ENCODE results near the gene METAP1D. TPM values are rescaled to one million over a fixed set of nuclear protein-coding genes. Genes with fewer than 3 reads are reported as not detected.

METAP1D gene
- polyA plus RNA-seq, 1 experiment = 8.3 TPM

DNA sequence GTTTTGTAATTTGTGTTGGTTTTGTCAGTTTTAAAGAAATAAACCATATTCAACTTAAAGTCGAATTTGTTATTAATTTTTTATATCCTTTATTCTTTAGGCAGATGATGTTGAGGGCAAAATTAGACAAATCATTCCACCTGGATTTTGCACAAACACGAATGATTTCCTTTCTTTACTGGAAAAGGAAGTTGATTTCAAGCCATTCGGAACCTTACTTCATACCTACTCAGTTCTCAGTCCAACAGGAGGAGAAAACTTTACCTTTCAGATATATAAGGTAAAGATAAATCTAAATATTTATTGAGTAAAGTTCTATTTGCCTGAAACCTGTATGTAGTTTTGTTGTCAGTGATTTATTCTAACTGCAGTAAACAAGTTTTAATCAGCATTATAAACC lies 34.5 kb upstream of the METAP1D start:
- no peak for DNase-seq (ENCODE audit: low read depth, low spot score)

DNA sequence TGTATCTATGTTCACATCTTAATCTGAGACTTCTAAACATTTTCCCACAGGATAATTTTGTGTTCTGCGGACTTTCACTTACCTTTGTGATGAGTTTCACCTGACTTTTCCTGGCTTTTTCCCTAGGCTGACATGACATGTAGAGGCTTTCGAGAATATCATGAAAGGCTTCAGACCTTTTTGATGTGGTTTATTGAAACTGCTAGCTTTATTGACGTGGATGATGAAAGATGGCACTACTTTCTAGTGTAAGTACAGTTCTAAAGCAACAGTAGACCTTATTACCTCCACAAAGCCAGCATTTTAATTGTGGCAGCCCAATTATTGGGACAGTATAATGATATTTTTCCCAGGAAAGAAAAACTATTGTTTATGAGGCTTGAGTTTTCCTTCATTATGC lies 34.1 kb upstream of the METAP1D start:
- CTCF ChIA-PET = no interaction called here
- Histone ChIP-seq H3K27me3 (ENCODE audit: control insufficient read depth, insufficient read depth, low read length) (no peaks in the 10 kb centered on the region), H3K27ac (ENCODE audit: low read depth, low read length) (no peak overlapping the region), H3K4me3 (ENCODE audit: low read depth, low read length) (no peak overlapping the region), H3K9me3 (ENCODE audit: control insufficient read depth, insufficient read depth, low read length) (no peaks in the 10 kb centered on the region)
- TF ChIP-seq, protein P1, sequence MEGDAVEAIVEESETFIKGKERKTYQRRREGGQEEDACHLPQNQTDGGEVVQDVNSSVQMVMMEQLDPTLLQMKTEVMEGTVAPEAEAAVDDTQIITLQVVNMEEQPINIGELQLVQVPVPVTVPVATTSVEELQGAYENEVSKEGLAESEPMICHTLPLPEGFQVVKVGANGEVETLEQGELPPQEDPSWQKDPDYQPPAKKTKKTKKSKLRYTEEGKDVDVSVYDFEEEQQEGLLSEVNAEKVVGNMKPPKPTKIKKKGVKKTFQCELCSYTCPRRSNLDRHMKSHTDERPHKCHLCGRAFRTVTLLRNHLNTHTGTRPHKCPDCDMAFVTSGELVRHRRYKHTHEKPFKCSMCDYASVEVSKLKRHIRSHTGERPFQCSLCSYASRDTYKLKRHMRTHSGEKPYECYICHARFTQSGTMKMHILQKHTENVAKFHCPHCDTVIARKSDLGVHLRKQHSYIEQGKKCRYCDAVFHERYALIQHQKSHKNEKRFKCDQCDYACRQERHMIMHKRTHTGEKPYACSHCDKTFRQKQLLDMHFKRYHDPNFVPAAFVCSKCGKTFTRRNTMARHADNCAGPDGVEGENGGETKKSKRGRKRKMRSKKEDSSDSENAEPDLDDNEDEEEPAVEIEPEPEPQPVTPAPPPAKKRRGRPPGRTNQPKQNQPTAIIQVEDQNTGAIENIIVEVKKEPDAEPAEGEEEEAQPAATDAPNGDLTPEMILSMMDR (IDR thresholded peaks at IDR 0.05; ENCODE audit: low read depth, low read length) = no peak
- DNase-seq (ENCODE audit: low read depth, low spot score) = no peak
- POLR2A ChIA-PET = no interaction called here

More for the DNA sequence above, 34.5 kb upstream of the METAP1D start:
- POLR2A ChIA-PET = no interaction called here
- CTCF ChIA-PET = no interaction called here
- TF ChIP-seq, protein P1 (IDR thresholded peaks at IDR 0.05; ENCODE audit: low read depth, low read length) = no peak
- Histone ChIP-seq H3K27me3 (ENCODE audit: control insufficient read depth, insufficient read depth, low read length) (no peaks in the 10 kb centered on the region), H3K4me3 (ENCODE audit: low read depth, low read length) (no peak overlapping the region), H3K9me3 (ENCODE audit: control insufficient read depth, insufficient read depth, low read length) (no peaks in the 10 kb centered on the region), H3K27ac (ENCODE audit: low read depth, low read length) (no peak overlapping the region)

DNA sequence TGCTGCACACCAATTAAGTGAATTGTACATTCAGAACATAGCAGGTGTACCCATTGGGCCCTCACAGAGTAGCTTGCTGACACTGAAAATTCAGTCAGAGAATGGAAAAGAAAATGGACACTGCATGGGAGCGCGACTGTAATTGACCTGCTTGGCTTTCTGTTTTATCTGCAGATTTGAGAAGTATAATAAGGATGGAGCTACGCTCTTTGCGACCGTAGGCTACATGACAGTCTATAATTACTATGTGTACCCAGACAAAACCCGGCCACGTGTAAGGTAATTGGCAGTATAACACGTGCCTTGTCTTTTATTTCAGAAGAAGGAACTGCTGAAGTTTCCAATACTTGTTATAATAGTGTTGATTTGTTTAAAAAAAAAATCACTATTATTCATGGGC lies 33.5 kb upstream of the METAP1D start:
- TF ChIP-seq, protein P1 (IDR thresholded peaks at IDR 0.05; ENCODE audit: low read depth, low read length) = no peak
- CTCF ChIA-PET = no interaction called here
- Histone ChIP-seq H3K27me3 (ENCODE audit: control insufficient read depth, insufficient read depth, low read length) (no peaks in the 10 kb centered on the region), H3K27ac (ENCODE audit: low read depth, low read length) (no peak overlapping the region), H3K9me3 (ENCODE audit: control insufficient read depth, insufficient read depth, low read length) (no peaks in the 10 kb centered on the region), H3K4me3 (ENCODE audit: low read depth, low read length) (no peak overlapping the region)
- POLR2A ChIA-PET = no interaction called here
- DNase-seq (ENCODE audit: low read depth, low spot score) = no peak

DNA sequence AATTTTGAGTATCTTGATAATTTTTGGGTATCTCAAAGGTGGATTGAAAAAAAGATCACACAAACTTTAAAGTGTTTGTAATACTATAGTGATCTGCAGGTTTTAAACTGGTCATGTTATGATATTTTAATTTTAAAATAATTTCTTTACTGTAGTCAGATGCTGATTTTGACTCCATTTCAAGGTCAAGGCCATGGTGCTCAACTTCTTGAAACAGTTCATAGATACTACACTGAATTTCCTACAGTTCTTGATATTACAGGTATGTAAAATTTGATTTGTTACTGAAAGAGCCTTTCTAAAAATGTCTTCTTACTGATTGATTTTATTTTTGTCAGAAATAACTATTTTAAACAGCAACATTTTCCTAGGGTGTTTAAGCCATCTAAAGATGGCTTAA lies 33.1 kb upstream of the METAP1D start:
- TF ChIP-seq, protein P1 (IDR thresholded peaks at IDR 0.05; ENCODE audit: low read depth, low read length) = no peak
- Histone ChIP-seq H3K4me3 (ENCODE audit: low read depth, low read length) (no peak overlapping the region), H3K9me3 (ENCODE audit: control insufficient read depth, insufficient read depth, low read length) (no peaks in the 10 kb centered on the region), H3K27ac (ENCODE audit: low read depth, low read length) (no peak overlapping the region), H3K27me3 (ENCODE audit: control insufficient read depth, insufficient read depth, low read length) (no peaks in the 10 kb centered on the region)
- no peak for DNase-seq (ENCODE audit: low read depth, low spot score)
- ChIA-PET CTCF (no interaction called here), POLR2A (no interaction called here)

DNA sequence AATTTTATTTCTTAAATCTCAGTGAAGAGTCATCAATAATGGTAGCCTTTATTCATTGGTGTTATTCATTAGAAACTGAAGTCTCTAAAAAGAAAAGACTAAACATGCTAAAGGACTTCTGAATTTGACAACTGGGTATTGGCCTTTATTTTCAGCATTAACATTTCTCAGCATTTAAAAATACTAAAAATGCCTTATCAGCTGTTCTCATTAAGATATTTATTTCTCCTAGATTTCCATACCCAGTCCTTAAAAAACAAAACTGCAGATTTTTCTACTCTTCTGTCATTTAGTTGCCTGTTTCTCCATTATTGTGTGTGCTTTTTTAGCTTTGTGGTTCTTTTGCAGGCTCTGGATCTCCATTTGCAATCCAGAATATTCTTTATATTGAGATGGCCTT lies 31.2 kb upstream of the METAP1D start:
- CTCF ChIA-PET = no interaction called here
- H3K27ac ChIP-seq (ENCODE audit: low read depth, low read length) = no peak overlapping the region
- POLR2A ChIA-PET = no interaction called here
- H3K9me3 ChIP-seq (ENCODE audit: control insufficient read depth, insufficient read depth, low read length) = no peaks in the 10 kb centered on the region
- H3K27me3 ChIP-seq (ENCODE audit: control insufficient read depth, insufficient read depth, low read length) = no peaks in the 10 kb centered on the region
- TF ChIP-seq, protein P1 (IDR thresholded peaks at IDR 0.05; ENCODE audit: low read depth, low read length) = no peak
- no peak overlapping the region for H3K4me3 ChIP-seq (ENCODE audit: low read depth, low read length)
- DNase-seq (ENCODE audit: low read depth, low spot score) = no peak
